Measurements from ENCODE around the gene M1AP.

DNA sequence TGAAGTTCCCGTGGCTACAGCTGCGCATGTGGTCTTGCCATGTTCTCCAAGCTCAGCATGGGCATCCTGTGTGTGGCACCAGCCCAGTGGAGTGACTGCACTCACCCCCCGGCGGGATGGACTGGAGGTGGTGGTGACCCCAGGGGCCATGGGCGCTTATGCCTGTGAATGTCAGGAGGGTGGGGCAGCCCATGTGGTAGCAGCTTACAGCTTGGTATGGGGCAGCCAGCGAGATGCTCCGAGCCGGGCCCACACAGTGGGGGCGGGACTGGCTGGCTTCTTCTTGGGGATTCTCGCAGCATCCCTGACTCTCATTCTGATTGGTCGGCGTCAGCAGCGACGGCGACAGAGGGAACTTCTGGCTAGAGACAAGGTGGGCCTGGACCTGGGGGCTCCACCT is 31.5 kb upstream of the M1AP start:
- TF ChIP-seq, protein P1, sequence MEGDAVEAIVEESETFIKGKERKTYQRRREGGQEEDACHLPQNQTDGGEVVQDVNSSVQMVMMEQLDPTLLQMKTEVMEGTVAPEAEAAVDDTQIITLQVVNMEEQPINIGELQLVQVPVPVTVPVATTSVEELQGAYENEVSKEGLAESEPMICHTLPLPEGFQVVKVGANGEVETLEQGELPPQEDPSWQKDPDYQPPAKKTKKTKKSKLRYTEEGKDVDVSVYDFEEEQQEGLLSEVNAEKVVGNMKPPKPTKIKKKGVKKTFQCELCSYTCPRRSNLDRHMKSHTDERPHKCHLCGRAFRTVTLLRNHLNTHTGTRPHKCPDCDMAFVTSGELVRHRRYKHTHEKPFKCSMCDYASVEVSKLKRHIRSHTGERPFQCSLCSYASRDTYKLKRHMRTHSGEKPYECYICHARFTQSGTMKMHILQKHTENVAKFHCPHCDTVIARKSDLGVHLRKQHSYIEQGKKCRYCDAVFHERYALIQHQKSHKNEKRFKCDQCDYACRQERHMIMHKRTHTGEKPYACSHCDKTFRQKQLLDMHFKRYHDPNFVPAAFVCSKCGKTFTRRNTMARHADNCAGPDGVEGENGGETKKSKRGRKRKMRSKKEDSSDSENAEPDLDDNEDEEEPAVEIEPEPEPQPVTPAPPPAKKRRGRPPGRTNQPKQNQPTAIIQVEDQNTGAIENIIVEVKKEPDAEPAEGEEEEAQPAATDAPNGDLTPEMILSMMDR (IDR thresholded peaks at IDR 0.05), result no peak
- no peak for TF ChIP-seq POLR2A (IDR thresholded peaks at IDR 0.05)
- no peak for TF ChIP-seq EP300 (IDR thresholded peaks at IDR 0.05; ENCODE audit: low read depth)
